ENCODE data around the gene KRTAP4-5. TPM values are rescaled to one million over a fixed set of nuclear protein-coding genes. Genes with fewer than 3 reads are reported as not detected.

The KRTAP4-5 gene
- total RNA-seq, 2 experiments from 2014 or later, result not detected

GRCh38 chr17:41176744-41177387 is 27.2 kb upstream of the KRTAP4-5 start:
- TF ChIP-seq, protein P1, sequence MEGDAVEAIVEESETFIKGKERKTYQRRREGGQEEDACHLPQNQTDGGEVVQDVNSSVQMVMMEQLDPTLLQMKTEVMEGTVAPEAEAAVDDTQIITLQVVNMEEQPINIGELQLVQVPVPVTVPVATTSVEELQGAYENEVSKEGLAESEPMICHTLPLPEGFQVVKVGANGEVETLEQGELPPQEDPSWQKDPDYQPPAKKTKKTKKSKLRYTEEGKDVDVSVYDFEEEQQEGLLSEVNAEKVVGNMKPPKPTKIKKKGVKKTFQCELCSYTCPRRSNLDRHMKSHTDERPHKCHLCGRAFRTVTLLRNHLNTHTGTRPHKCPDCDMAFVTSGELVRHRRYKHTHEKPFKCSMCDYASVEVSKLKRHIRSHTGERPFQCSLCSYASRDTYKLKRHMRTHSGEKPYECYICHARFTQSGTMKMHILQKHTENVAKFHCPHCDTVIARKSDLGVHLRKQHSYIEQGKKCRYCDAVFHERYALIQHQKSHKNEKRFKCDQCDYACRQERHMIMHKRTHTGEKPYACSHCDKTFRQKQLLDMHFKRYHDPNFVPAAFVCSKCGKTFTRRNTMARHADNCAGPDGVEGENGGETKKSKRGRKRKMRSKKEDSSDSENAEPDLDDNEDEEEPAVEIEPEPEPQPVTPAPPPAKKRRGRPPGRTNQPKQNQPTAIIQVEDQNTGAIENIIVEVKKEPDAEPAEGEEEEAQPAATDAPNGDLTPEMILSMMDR (IDR thresholded peaks at IDR 0.05), result no peak
- CTCF ChIA-PET, result no interaction called here
- Mint-ChIP-seq H3K4me1 (ENCODE audit: low read depth) (no peaks in the 10 kb centered on the region), H3K4me3 (no peak overlapping the region), H3K36me3 (ENCODE audit: low read depth) (no peaks in the 10 kb centered on the region), H3K9me3 (no peaks in the 10 kb centered on the region), H3K27ac (no peak overlapping the region), H3K27me3 (no peaks in the 10 kb centered on the region)
- intact Hi-C loops (cut with micrococcal nuclease), result no loop called here
- POLR2A ChIA-PET, result no interaction called here
- no peak for ATAC-seq
- no peak for DNase-seq

- Mint-ChIP-seq H3K36me3 (ENCODE audit: low read depth) (no peaks in the 10 kb centered on the region), H3K27me3 (no peaks in the 10 kb centered on the region), H3K27ac (no peak overlapping the region), H3K4me3 (no peak overlapping the region), H3K4me1 (ENCODE audit: low read depth) (peaks cover 2% of the 10 kb centered on the region), H3K9me3 (no peaks in the 10 kb centered on the region)
- ChIA-PET CTCF (no interaction called here), POLR2A (no interaction called here)
- ATAC-seq (no peak), DNase-seq (no peak)
- TF ChIP-seq, protein P1 (IDR thresholded peaks at IDR 0.05), result no peak
- intact Hi-C loops (cut with micrococcal nuclease), result no loop called here
These were observed 22.3 kb upstream of the KRTAP4-5 start for GRCh38 chr17:41171886-41172285.

DNA sequence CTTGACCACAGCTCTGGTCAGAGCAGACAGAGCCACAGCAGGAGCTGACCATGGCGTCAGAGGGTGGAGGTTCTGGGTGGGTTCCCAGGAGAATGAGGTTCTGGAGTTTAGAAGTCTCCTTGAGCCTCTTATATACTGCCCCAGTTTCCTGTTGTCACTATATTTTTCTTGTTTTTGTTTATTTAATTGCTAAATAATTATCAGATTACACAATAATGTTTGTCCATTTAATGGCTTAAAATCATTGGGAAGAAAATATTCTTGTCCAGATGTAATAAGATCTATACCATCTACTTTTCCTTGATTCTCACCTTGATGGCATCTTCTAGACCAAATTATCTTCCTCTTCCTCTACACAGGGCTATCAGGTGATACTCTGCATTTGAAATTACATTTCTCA is 18.5 kb upstream of the KRTAP4-5 start, which contains the start of gene KRTAP4-3:
Gene KRTAP4-3, minus strand, starts transcription at position 101 of the 400 bp plus-strand sequence. Its CDS starts 49 bp downstream, at position 52.
- H3K36me3 Mint-ChIP-seq (ENCODE audit: low read depth), result no peaks in the 10 kb centered on the region
- no peak for DNase-seq
- TF ChIP-seq, protein P1 (IDR thresholded peaks at IDR 0.05), result no peak
- no peaks in the 10 kb centered on the region for H3K9me3 Mint-ChIP-seq
- ChIA-PET POLR2A (no interaction called here), CTCF (no interaction called here)
- peaks cover 2% of the 10 kb centered on the region for H3K4me1 Mint-ChIP-seq (ENCODE audit: low read depth)
- H3K27me3 Mint-ChIP-seq, result no peaks in the 10 kb centered on the region
- H3K27ac Mint-ChIP-seq, result no peak within 1 kb of the TSS
- intact Hi-C loops (cut with micrococcal nuclease), result no loop called here
- ATAC-seq, result no peak
- no peak within 1 kb of the TSS for H3K4me3 Mint-ChIP-seq

- DNase-seq (no peak), ATAC-seq (no peak)
- CTCF ChIA-PET, result no interaction called here
- Mint-ChIP-seq H3K36me3 (ENCODE audit: low read depth) (no peaks in the 10 kb centered on the region), H3K4me1 (ENCODE audit: low read depth) (peaks cover 2% of the 10 kb centered on the region), H3K4me3 (no peak overlapping the region), H3K27ac (no peak overlapping the region), H3K9me3 (no peaks in the 10 kb centered on the region), H3K27me3 (no peaks in the 10 kb centered on the region)
- POLR2A ChIA-PET, result no interaction called here
- intact Hi-C loops (cut with micrococcal nuclease), result no loop called here
- TF ChIP-seq, protein P1 (IDR thresholded peaks at IDR 0.05), result no peak
These were observed 17.9 kb upstream of the KRTAP4-5 start for GRCh38 chr17:41167561-41167960.

GRCh38 chr17:41163828-41164227 is 14.2 kb upstream of the KRTAP4-5 start:
- Mint-ChIP-seq H3K36me3 (ENCODE audit: low read depth) (no peaks in the 10 kb centered on the region), H3K27me3 (no peaks in the 10 kb centered on the region), H3K4me1 (ENCODE audit: low read depth) (peaks cover 2% of the 10 kb centered on the region), H3K4me3 (no peak overlapping the region), H3K27ac (no peak overlapping the region), H3K9me3 (no peaks in the 10 kb centered on the region)
- no peak for ATAC-seq
- CTCF ChIA-PET, result no interaction called here
- TF ChIP-seq, protein P1 (IDR thresholded peaks at IDR 0.05), result no peak
- intact Hi-C loops (cut with micrococcal nuclease), result no loop called here
- DNase-seq, result no peak
- POLR2A ChIA-PET, result interaction anchor here (0.6 to 0.7 kb wide), 2 partner anchors 23 to 343 kb away, joined by 3 read pairs; no protein-coding TSS in a partner anchor
